Endothelial cell of umbilical vein (primary cell): Measurements from ENCODE around the gene TTC9B. TPM values are rescaled to one million over a fixed set of nuclear protein-coding genes. Genes with fewer than 3 reads are reported as not detected.

ENCODE experiments used
- BruUV-seq: library from RNA; stranded (reverse); fragments of 400-500 nt; replicated peaks from 2 replicates; lab custom pipeline; 2021; lab: Mats Ljungman, UMichigan
- CTCF ChIA-PET: fragments of 300-600, 350-600 bp; sonication (Branson Sonifier 250); formaldehyde crosslinking; loops from one replicate; lab custom pipeline; 2021; ENCODE audit warnings: antibody characterized with exemption, inconsistent platforms; lab: Charles Lee
- POLR2A ChIA-PET: fragments of 300-600, 350-600 bp; sonication (Branson Sonifier 250); formaldehyde crosslinking; loops from one replicate; lab custom pipeline; 2021; ENCODE audit warnings: antibody characterized with exemption, inconsistent platforms; lab: Charles Lee
- DNase-seq: peaks from one replicate; pipeline ENCODE4 v3.0.0-alpha.2; 2011; ENCODE audit warnings: low read depth, low spot score
- FAIRE-seq: peaks from 2 replicates; lab custom pipeline; 2011; peaks lifted over from hg19 to GRCh38; lab: Jason Lieb, UNC
- H2AFZ ChIP-seq: 2 replicates; pipeline ENCODE4 v1.6.0; 2012; ENCODE audit warnings: low read depth, low read length, control low read depth, inconsistent platforms
- H3K27ac ChIP-seq: 2 replicates; pipeline ENCODE4 v1.5.1; 2011; ENCODE audit warnings: low read depth, mild to moderate bottlenecking, control low read depth, low read length, moderate library complexity; ENCODE audit not compliant: insufficient read depth
- H3K27me3 ChIP-seq, 2 experiments: 2 replicates each; pipeline versions ENCODE4 v1.6.0 to v1.6.1; 2011; ENCODE audit warnings: low read length in 2 of 2, mixed read lengths in 1 of 2; ENCODE audit not compliant: control insufficient read depth in 2 of 2, insufficient read depth in 2 of 2
- H3K36me3 ChIP-seq, 2 experiments: 2 replicates in 1 of 2; 3 replicates in 1 of 2; pipeline ENCODE4 v1.5.1; 2011; ENCODE audit warnings: low read length in 2 of 2, mild to moderate bottlenecking in 1 of 2, moderate library complexity in 1 of 2; ENCODE audit not compliant: control insufficient read depth in 2 of 2, insufficient read depth in 2 of 2; ENCODE audit errors: extremely low read depth in 1 of 2
- H3K4me1 ChIP-seq: 3 replicates; pipeline ENCODE4 v1.5.1; 2011; ENCODE audit warnings: mild to moderate bottlenecking, low read length; ENCODE audit not compliant: control insufficient read depth, insufficient read depth; ENCODE audit errors: extremely low read depth
- H3K4me2 ChIP-seq: 2 replicates; pipeline ENCODE4 v1.6.1; 2011; ENCODE audit warnings: low read length, control low read depth, mixed read lengths; ENCODE audit not compliant: insufficient read depth
- H3K4me3 ChIP-seq, 3 experiments: fragments of 200-600 bp in 1 of 3; sonication (generic), shearing (Covaris generic) in 1 of 3; replicated peaks in 1 of 3; 2 replicates each; pipeline ENCODE4 v1.5.1; 2011 to 2016; ENCODE audit warnings: control low read depth in 3 of 3, low read length in 3 of 3, mild to moderate bottlenecking in 2 of 3, inconsistent platforms in 1 of 3, low read depth in 1 of 3, moderate library complexity in 1 of 3; ENCODE audit not compliant: insufficient read depth in 1 of 3
- H3K79me2 ChIP-seq: 2 replicates; pipeline ENCODE4 v1.6.0; 2012; ENCODE audit warnings: low read length, inconsistent platforms; ENCODE audit not compliant: control insufficient read depth, insufficient read depth
- H3K9ac ChIP-seq: replicated peaks from 2 replicates; pipeline ENCODE3; 2011; ENCODE audit warnings: low read length, control low read depth; ENCODE audit not compliant: insufficient read depth; ENCODE audit errors: extremely low read depth
- H3K9me1 ChIP-seq: replicated peaks from 3 replicates; pipeline ENCODE4 v1.6.0; 2011; ENCODE audit warnings: mild to moderate bottlenecking, low read length; ENCODE audit not compliant: control insufficient read depth, insufficient read depth; ENCODE audit errors: extremely low read depth
- H3K9me3 ChIP-seq: replicated peaks from 2 replicates; pipeline ENCODE4 v1.5.1; 2012; ENCODE audit warnings: low read length, inconsistent platforms; ENCODE audit not compliant: control insufficient read depth, insufficient read depth
- H4K20me1 ChIP-seq: replicated peaks from 2 replicates; pipeline ENCODE3; 2011; ENCODE audit warnings: mild to moderate bottlenecking, low read length; ENCODE audit not compliant: control insufficient read depth, insufficient read depth; ENCODE audit errors: extremely low read depth
- CTCF ChIP-seq, 2 donors: IDR thresholded peaks; 1 replicate in 1 of 2; 2 replicates in 1 of 2; pipeline ENCODE4 v1.5.1; 2011; ENCODE audit warnings: low read length in 2 of 2, mild to moderate bottlenecking in 2 of 2, moderate library complexity in 2 of 2, control low read depth in 1 of 2, inconsistent platforms in 1 of 2, low read depth in 1 of 2; ENCODE audit not compliant: insufficient read depth in 1 of 2; ENCODE audit errors: extremely low read depth in 1 of 2
- EZH2 ChIP-seq: IDR thresholded peaks from 2 replicates; pipeline ENCODE4 v1.6.1; 2012; ENCODE audit warnings: borderline replicate concordance, low read depth, mild to moderate bottlenecking, moderate library complexity, low read length, inconsistent platforms; ENCODE audit not compliant: severe bottlenecking
- FOS ChIP-seq: IDR thresholded peaks from 2 replicates; pipeline ENCODE4 v1.6.1; 2011; ENCODE audit warnings: mild to moderate bottlenecking, low read length, moderate library complexity, borderline replicate concordance; ENCODE audit not compliant: insufficient read depth
- GATA2 ChIP-seq: IDR thresholded peaks from 2 replicates; pipeline ENCODE4 v1.7.0; 2011; ENCODE audit warnings: low read depth, mild to moderate bottlenecking, moderate library complexity, mixed read lengths, low read length; ENCODE audit not compliant: insufficient read length, insufficient read depth
- JUN ChIP-seq: IDR thresholded peaks from 2 replicates; pipeline ENCODE4 v1.6.1; 2011; ENCODE audit warnings: borderline replicate concordance, low read depth; ENCODE audit not compliant: insufficient read length, insufficient read depth
- MAX ChIP-seq: IDR thresholded peaks from 2 replicates; pipeline ENCODE4 v1.6.1; 2011; ENCODE audit not compliant: insufficient read depth, insufficient read length
- MYC ChIP-seq: IDR thresholded peaks from one replicate; pipeline ENCODE4 v1.6.1; 2011; ENCODE audit warnings: mild to moderate bottlenecking, low read depth, low read length
- POLR2A ChIP-seq: IDR thresholded peaks from 2 replicates; pipeline ENCODE4 v1.6.1; 2012; ENCODE audit warnings: low read depth, mild to moderate bottlenecking, control low read depth, low read length
- POLR2AphosphoS5 ChIP-seq: IDR thresholded peaks from 2 replicates; pipeline ENCODE4 v1.6.1; 2012; ENCODE audit warnings: low read depth, mild to moderate bottlenecking, control low read depth, low read length, moderate library complexity; ENCODE audit not compliant: insufficient read depth
- dilution Hi-C: fragments of 300-500 bp; cut with MboI; formaldehyde crosslinking; loops from one replicate; pipeline ENCODE4 v1.15.0; 2019; ENCODE audit warnings: low sequenced_read_pairs; ENCODE audit not compliant: extremely low pct_ligation_motif_present
- intact Hi-C: fragments of 100-400 bp; cut with micrococcal nuclease; formaldehyde crosslinking; loops from one replicate; pipeline ENCODE4 v1.10.0; 2022
- polyA plus RNA-seq, 4 experiments: library from polyadenylated mRNA; depleted of rRNA in 3 of 4; stranded (reverse) in 3 of 4; unstranded in 1 of 4; fragments of >200 nt; gene quantifications; 2 replicates each; pipeline versions ENCODE4 v1.2.1 to v1.2.3, GENCODE V29; 2011 to 2012; ENCODE audit warnings: missing spikeins in 1 of 4
- total RNA-seq: library from RNA; stranded (reverse); gene quantifications from 2 replicates; pipeline ENCODE4 v1.2.3, GENCODE V29; 2021

Gene TTC9B
- total and polyA plus RNA-seq, 2 donors (not counting 3 experiments of a cell fraction or from before 2014, with no cell fraction given): not detected

GRCh38 chr19:40261631-40262030 is 43.4 kb upstream of the TTC9B start:
- Histone ChIP-seq H3K9me1 (no peaks in the 10 kb centered on the region), H3K27me3 (no peaks in the 10 kb centered on the region), H3K79me2 (peaks cover 22% of the 10 kb centered on the region), H3K27ac (no peak overlapping the region), H3K4me1 (no peaks in the 10 kb centered on the region), H3K9ac (no peak overlapping the region), H3K4me3 (no peak overlapping the region), H3K36me3 (peaks cover 2 to 10% of the 10 kb centered on the region in 2 experiments), H3K4me2 (no peak overlapping the region), H3K9me3 (no peaks in the 10 kb centered on the region), H4K20me1 (peaks cover 3% of the 10 kb centered on the region), H2AFZ (no peak overlapping the region)
- ChIA-PET CTCF (no interaction called here), POLR2A (no interaction called here)
- TF ChIP-seq MYC: no peak
- no peak for TF ChIP-seq POLR2A
- no peak for TF ChIP-seq JUN
- TF ChIP-seq POLR2AphosphoS5: no peak
- TF ChIP-seq FOS: no peak
- TF ChIP-seq MAX: no peak
- TF ChIP-seq GATA2: no peak
- no peak for TF ChIP-seq EZH2
- no peak for TF ChIP-seq CTCF (IDR thresholded peaks at IDR 0.05; ENCODE audit: extremely low read depth in 1 of 2, insufficient read depth in 1 of 2, low read depth in 1 of 2, low read length in 2 of 2)
- dilution Hi-C loops (no loop called here), intact Hi-C loops (no loop called here)
- FAIRE-seq (no peak), DNase-seq (no peak)
- BruUV-seq: no TSS peak
